Sciatic nerve (tissue), 2 donors: ENCODE measurements around the gene ZNF200. TPM values are rescaled to one million over a fixed set of nuclear protein-coding genes. Genes with fewer than 3 reads are reported as not detected.

ENCODE experiments used
- ATAC-seq: fragments of 200-7000 bp; cut with Tn5 transposase; one replicate; pipeline ENCODE4 v1.9.1; 2020; ENCODE audit warnings: mild to moderate bottlenecking, moderate library complexity
- DNase-seq: peaks from one replicate; pipeline ENCODE4 v3.0.0-alpha.2; 2020; ENCODE audit warnings: low spot score
- intact Hi-C: fragments of 100-400 bp; cut with DNase I; formaldehyde crosslinking; loops from one replicate; pipeline ENCODE4 v1.14.2; 2022
- total RNA-seq: library from RNA; stranded (reverse); fragmentation: NEBNext Ultra II Directional; extraction: Animal tissue kit (Norgen Biotek cat#: 25700); gene quantifications from one replicate; pipeline ENCODE4 v1.2.1, GENCODE V29; 2021
- donor health status: DM: no; HTN: no; CAD: no.
- donor health status: DM: no; HTN: no; CAD: no.

Gene ZNF200
- total RNA-seq, 1 donor from 2014 or later = 7.4 TPM

GRCh38 chr16:3256146-3256865 lies 21.3 kb upstream of the ZNF200 start, which contains the start of gene MEFV:
Gene MEFV, minus strand, starts transcription at chr16:3256633. Its CDS starts 46 bp downstream, at chr16:3256587.
- ATAC-seq (peak; percentile 52), DNase-seq (no peak)
- intact Hi-C loops = no loop called here

GRCh38 chr16:3254309-3254708 lies 19.4 kb upstream of the ZNF200 start:
- no peak for ATAC-seq
- no peak for DNase-seq
- intact Hi-C loops = no loop called here

GRCh38 chr16:3252967-3253366 lies 18.0 kb upstream of the ZNF200 start:
- intact Hi-C loops = no loop called here
- DNase-seq (no peak), ATAC-seq (no peak)

- intact Hi-C loops = no loop called here
- no peak for ATAC-seq
- DNase-seq = no peak
Measured at GRCh38 chr16:3249451-3249850, 14.5 kb upstream of the ZNF200 start.

GRCh38 chr16:3249020-3249419 lies 14.1 kb upstream of the ZNF200 start:
- no peak for ATAC-seq

GRCh38 chr16:3248596-3248995 lies 13.6 kb upstream of the ZNF200 start:
- no peak for DNase-seq
- no peak for ATAC-seq
- intact Hi-C loops = no loop called here

More at GRCh38 chr16:3249020-3249419, 14.1 kb upstream of the ZNF200 start:
- no peak for DNase-seq
- intact Hi-C loops = no loop called here

GRCh38 chr16:3246876-3247275 lies 11.9 kb upstream of the ZNF200 start:
- intact Hi-C loops = no loop called here
- DNase-seq (no peak), ATAC-seq (no peak)

- intact Hi-C loops = no loop called here
- no peak for ATAC-seq
- DNase-seq = no peak
Measured at GRCh38 chr16:3246002-3246401, 11.0 kb upstream of the ZNF200 start.

- intact Hi-C loops = no loop called here
- DNase-seq (no peak), ATAC-seq (no peak)
Measured at GRCh38 chr16:3243882-3244281, 8.9 kb upstream of the ZNF200 start.

GRCh38 chr16:3242709-3243108 lies 7.8 kb upstream of the ZNF200 start:
- ATAC-seq = no peak
- no peak for DNase-seq
- intact Hi-C loops = no loop called here

- intact Hi-C loops = no loop called here
- ATAC-seq = no peak
- no peak for DNase-seq
Measured at GRCh38 chr16:3241761-3242160, 6.8 kb upstream of the ZNF200 start.

GRCh38 chr16:3235856-3236669 lies 1.1 kb upstream of the ZNF200 start:
- intact Hi-C loops = no loop called here
- peak; percentile 67 for DNase-seq
- no peak for ATAC-seq

GRCh38 chr16:3234543-3234856 lies 458 bp downstream of the ZNF200 start:
- ATAC-seq (no peak), DNase-seq (no peak)
- intact Hi-C loops = no loop called here

- intact Hi-C loops = no loop called here
- ATAC-seq = no peak
- DNase-seq = no peak
Measured at GRCh38 chr16:3223913-3224515, 10.9 kb downstream of the ZNF200 start.

- intact Hi-C loops = no loop called here
- no peak for DNase-seq
- ATAC-seq = no peak
Measured at GRCh38 chr16:3220839-3221238, 14.1 kb downstream of the ZNF200 start.

GRCh38 chr16:3216263-3216640 lies 18.7 kb downstream of the ZNF200 start:
- intact Hi-C loops = no loop called here
- ATAC-seq (no peak), DNase-seq (no peak)

- intact Hi-C loops = no loop called here
- ATAC-seq (no peak), DNase-seq (no peak)
Measured at GRCh38 chr16:3215601-3216262, 19.2 kb downstream of the ZNF200 start.

GRCh38 chr16:3214904-3215600 lies 19.9 kb downstream of the ZNF200 start:
- no peak for ATAC-seq
- intact Hi-C loops = no loop called here
- no peak for DNase-seq

- ATAC-seq = no peak
- intact Hi-C loops = no loop called here
- no peak for DNase-seq
Measured at GRCh38 chr16:3212567-3212966, 22.4 kb downstream of the ZNF200 start.
